T-helper 2 cell treated with Interferon-gamma antibody and Interleukin-4, amounts not matched to agents 5 μg/mL and 100 μg/mL, for 36 hours (primary cell): ENCODE data around the gene CIRBP.
A peak's percentile ranks its signal among the peaks of the same experiment; 100 is the strongest.

ENCODE experiments used
- DNase-seq: peaks from one replicate; pipeline ENCODE4 v3.0.0; 2021; ENCODE audit warnings: low spot score
- H3K27ac Mint-ChIP-seq: one replicate; pipeline ENCODE4 v1.8.0; 2021; ENCODE audit warnings: mild to moderate bottlenecking, mixed read lengths
- H3K27me3 Mint-ChIP-seq: one replicate; pipeline ENCODE4 v1.8.0; 2021; ENCODE audit warnings: low read depth, mixed read lengths
- H3K36me3 Mint-ChIP-seq: one replicate; pipeline ENCODE4 v1.8.0; 2021; ENCODE audit warnings: low read depth, mixed read lengths
- H3K4me1 Mint-ChIP-seq: one replicate; pipeline ENCODE4 v1.8.0; 2021; ENCODE audit warnings: low read depth, mixed read lengths
- H3K4me3 Mint-ChIP-seq: one replicate; pipeline ENCODE4 v1.8.0; 2022; ENCODE audit warnings: mild to moderate bottlenecking, moderate library complexity, mixed read lengths
- H3K9me3 Mint-ChIP-seq: one replicate; pipeline ENCODE4 v1.8.0; 2021; ENCODE audit warnings: mixed read lengths

The CIRBP gene

DNA sequence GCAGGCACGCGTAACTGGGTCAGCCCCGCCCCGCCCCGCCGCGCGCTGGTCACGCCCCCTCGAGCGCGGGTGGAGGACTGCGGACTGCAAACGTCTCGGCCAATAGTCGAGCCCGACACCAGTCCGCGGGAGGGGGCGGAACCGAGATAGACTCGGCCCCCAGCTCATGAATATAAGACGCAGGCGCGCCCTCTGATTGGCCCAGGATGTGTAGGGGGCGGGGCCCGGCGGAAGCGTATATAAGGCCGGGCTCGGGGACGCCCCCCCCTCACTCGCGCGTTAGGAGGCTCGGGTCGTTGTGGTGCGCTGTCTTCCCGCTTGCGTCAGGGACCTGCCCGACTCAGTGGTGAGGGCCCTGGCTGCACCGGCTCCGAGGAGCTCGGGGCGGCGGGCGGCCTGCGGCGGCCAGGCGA, at the start of gene CIRBP:
Gene CIRBP, plus strand, starts transcription at position 268 of the 413 bp plus-strand sequence. CDS start 1,602 bp downstream, outside the sequence.
- H3K27ac Mint-ChIP-seq = peak within 1 kb of the TSS; percentile 89
- no peaks in the 10 kb centered on the region for H3K9me3 Mint-ChIP-seq
- peaks cover 40% of the 10 kb centered on the region for H3K36me3 Mint-ChIP-seq
- H3K4me1 Mint-ChIP-seq = peaks cover 39% of the 10 kb centered on the region
- peak; percentile 100 for DNase-seq
- peaks cover 3% of the 10 kb centered on the region for H3K27me3 Mint-ChIP-seq
- peak within 1 kb of the TSS; percentile 83 for H3K4me3 Mint-ChIP-seq

GRCh38 chr19:1219786-1220476, 49.2 kb upstream of the CIRBP start:
- DNase-seq = no peak
- Mint-ChIP-seq H3K9me3 (no peaks in the 10 kb centered on the region), H3K4me3 (no peak overlapping the region), H3K27me3 (no peaks in the 10 kb centered on the region), H3K4me1 (peaks cover 3% of the 10 kb centered on the region), H3K36me3 (no peaks in the 10 kb centered on the region), H3K27ac (no peak overlapping the region)

DNA sequence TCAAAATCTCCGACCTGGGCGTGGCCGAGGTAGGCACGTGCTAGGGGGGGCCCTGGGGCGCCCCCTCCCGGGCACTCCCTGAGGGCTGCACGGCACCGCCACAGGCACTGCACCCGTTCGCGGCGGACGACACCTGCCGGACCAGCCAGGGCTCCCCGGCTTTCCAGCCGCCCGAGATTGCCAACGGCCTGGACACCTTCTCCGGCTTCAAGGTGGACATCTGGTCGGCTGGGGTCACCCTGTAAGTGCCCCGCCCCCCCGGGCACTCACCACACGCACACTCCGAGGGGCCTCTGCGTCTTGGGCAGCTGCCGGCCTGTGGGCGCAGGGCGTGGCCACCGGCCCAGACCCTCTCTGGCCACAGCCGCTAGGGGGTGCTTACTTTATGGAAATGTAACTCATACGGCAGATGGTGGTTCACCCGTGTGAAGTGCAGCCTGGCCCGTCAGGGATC, 48.6 kb upstream of the CIRBP start:
- no peak for DNase-seq
- no peak overlapping the region for H3K27ac Mint-ChIP-seq
- H3K4me1 Mint-ChIP-seq = peaks cover 3% of the 10 kb centered on the region
- no peaks in the 10 kb centered on the region for H3K27me3 Mint-ChIP-seq
- H3K9me3 Mint-ChIP-seq = no peaks in the 10 kb centered on the region
- no peaks in the 10 kb centered on the region for H3K36me3 Mint-ChIP-seq
- no peak overlapping the region for H3K4me3 Mint-ChIP-seq

DNA sequence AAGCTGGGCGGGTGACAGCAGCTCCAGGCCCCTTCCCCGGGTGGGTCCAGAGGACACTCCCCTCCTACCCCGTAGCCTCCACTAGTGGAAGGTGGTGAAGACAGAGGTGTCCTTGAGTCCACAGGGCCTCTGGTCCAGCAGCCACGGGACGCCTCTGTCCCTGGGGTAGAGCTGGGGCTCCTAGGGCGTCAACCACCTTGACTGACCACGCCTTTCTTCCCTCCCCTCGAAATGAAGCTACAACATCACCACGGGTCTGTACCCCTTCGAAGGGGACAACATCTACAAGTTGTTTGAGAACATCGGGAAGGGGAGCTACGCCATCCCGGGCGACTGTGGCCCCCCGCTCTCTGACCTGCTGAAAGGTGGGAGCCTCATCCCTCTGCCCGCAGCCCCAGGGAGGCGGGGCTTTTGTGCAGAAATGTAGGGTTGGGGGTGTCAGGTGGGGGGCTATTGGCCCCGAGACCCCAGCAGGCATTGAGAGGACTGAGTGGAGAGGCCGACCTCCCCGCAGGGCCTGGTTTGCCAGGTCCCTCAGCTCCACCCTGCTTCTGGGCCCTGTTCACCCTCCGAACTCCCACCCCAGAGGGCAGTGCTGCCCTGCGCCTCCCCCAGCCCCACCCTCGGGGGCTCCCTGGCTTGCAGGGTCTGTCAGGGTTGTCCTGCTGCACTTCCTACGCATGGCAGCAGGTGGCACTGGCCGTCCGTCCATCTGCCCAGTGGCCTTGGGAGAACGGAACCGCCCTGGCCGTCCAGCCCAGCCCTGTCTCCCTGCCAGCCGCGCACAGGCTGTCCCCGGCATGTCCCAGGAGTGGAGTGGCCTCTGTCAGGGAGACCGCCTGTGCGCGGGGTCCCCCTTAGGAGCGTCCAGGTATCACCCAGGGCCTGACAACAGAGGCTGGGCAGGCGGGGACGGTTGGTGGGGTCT, 47.9 kb upstream of the CIRBP start:
- no peak for DNase-seq
- Mint-ChIP-seq H3K27me3 (no peaks in the 10 kb centered on the region), H3K27ac (no peak overlapping the region), H3K4me3 (no peak overlapping the region), H3K36me3 (no peaks in the 10 kb centered on the region), H3K4me1 (no peaks in the 10 kb centered on the region), H3K9me3 (no peaks in the 10 kb centered on the region)

DNA sequence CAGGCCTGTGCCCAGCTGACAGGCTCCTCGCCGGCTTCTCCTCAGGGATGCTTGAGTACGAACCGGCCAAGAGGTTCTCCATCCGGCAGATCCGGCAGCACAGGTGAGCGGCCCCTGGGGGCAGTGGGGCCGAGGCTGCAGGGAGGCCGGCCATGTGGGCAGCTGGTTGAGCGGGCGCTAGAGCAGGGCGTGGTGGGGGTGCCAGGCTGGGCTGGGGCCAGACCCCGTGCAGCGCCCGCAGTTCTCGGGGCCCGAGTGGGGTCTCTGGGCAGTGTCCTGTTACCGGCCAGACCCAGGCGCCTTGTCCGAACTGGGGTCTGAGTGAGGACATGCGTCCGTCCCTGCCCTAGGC, 47.3 kb upstream of the CIRBP start:
- no peak overlapping the region for H3K27ac Mint-ChIP-seq
- no peaks in the 10 kb centered on the region for H3K4me1 Mint-ChIP-seq
- no peak for DNase-seq
- H3K27me3 Mint-ChIP-seq = no peaks in the 10 kb centered on the region
- H3K36me3 Mint-ChIP-seq = no peaks in the 10 kb centered on the region
- H3K9me3 Mint-ChIP-seq = no peaks in the 10 kb centered on the region
- no peak overlapping the region for H3K4me3 Mint-ChIP-seq

GRCh38 chr19:1222394-1222793, 46.7 kb upstream of the CIRBP start:
- H3K36me3 Mint-ChIP-seq = no peaks in the 10 kb centered on the region
- DNase-seq = no peak
- H3K4me3 Mint-ChIP-seq = no peak overlapping the region
- no peak overlapping the region for H3K27ac Mint-ChIP-seq
- no peaks in the 10 kb centered on the region for H3K4me1 Mint-ChIP-seq
- H3K27me3 Mint-ChIP-seq = no peaks in the 10 kb centered on the region
- H3K9me3 Mint-ChIP-seq = no peaks in the 10 kb centered on the region

DNA sequence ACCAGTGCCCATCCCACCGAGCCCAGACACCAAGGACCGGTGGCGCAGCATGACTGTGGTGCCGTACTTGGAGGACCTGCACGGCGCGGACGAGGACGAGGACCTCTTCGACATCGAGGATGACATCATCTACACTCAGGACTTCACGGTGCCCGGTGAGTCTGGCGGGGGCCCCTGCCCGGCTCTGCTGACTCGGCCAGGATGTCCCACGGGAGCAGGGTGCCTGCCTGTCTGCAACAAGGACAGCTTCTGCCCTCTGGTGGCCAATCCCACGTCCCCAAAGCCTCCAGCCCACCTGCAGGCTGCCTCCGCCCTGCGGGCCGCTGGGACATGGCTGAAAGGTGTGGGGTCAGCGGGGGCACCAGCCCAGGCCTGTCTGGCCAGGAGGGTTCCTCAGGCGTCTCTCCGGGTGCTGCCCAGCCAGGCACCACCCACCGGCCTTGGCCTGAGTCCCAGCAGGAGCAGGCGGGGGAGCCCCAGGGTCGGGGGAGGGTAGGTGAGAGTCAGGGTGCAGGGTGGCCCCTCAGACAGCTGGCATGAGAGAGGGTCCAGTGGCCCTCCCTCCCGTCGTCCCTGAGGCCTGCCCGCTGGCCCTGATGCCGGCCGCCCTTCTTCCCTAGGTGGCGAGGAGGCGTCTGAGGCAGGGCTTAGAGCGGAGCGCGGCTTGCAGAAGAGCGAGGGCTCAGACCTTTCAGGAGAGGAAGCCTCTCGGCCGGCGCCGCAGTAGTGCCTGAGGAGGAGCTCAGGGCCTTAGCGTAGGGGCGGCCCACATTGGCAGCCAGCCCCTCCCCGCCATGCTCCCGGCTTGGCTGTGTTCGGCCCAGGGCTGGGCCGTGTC, 45.9 kb upstream of the CIRBP start:
- Mint-ChIP-seq H3K27me3 (no peaks in the 10 kb centered on the region), H3K9me3 (no peaks in the 10 kb centered on the region), H3K27ac (no peak overlapping the region), H3K4me1 (no peaks in the 10 kb centered on the region), H3K4me3 (no peak overlapping the region), H3K36me3 (no peaks in the 10 kb centered on the region)
- no peak for DNase-seq

DNA sequence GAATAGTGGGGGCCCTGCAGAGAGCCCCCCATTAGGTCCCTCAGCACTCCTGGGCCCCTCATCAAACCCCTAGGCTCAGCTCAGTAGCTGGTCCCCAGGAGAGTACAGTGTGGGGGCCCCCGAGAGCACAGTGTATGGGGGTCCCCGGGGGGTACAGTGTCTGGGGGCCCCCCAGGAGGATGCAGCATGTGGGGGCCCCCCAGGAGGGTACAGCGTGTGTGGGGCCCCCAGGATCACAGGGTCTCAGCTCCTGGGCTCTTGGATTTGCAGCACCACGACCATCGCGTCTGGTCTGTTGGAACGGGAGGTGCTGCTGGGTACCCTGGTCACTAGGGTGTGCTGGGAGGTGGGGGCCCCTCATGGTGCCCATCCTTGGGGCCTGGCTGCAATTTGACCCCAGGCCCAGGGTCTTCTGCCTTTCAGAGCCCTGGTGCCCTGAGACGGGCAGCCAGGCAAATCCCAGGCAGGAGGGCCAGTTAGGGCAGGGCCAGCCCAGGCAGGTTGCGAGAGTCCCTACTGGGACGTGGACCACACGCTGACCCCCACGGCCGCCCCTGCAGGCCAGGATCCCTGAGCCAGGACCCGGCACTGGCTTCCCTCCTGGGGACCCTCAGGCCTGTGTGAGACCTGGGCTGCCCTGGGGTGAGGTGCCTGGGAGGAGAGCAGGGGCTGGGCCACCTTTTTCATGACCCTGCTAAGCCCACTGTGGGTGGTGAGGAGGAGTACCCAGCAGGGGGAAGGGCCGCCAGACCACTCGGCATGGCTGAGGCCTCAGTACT, 44.9 kb upstream of the CIRBP start:
- no peaks in the 10 kb centered on the region for H3K36me3 Mint-ChIP-seq
- DNase-seq = no peak
- no peaks in the 10 kb centered on the region for H3K9me3 Mint-ChIP-seq
- H3K27ac Mint-ChIP-seq = no peak overlapping the region
- H3K4me3 Mint-ChIP-seq = no peak overlapping the region
- H3K4me1 Mint-ChIP-seq = no peaks in the 10 kb centered on the region
- no peaks in the 10 kb centered on the region for H3K27me3 Mint-ChIP-seq

DNA sequence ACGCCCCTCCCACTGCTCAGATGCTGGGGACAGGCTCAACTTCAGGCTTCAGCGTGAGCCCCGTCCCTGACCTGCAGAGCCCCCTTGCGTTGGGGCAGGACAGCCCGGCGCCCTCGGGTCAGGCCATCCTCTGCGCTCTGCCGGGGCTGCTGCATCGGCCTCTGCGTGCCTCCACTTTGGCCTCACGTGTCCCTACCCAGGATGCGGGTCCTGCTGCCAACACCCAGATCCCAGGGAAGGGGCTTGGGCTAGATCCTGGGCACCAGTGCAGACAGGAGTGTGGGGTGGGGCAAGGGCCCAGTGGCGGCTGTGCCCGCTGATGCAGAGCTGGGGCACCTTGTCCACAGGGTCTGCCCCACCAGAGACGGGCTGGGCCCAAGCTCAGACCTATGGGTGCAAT, 44.3 kb upstream of the CIRBP start:
- Mint-ChIP-seq H3K36me3 (no peaks in the 10 kb centered on the region), H3K27me3 (no peaks in the 10 kb centered on the region), H3K4me1 (no peaks in the 10 kb centered on the region), H3K9me3 (no peaks in the 10 kb centered on the region), H3K4me3 (no peak overlapping the region), H3K27ac (no peak overlapping the region)
- no peak for DNase-seq

GRCh38 chr19:1225440-1226226, 43.5 kb upstream of the CIRBP start:
- Mint-ChIP-seq H3K4me1 (no peaks in the 10 kb centered on the region), H3K36me3 (no peaks in the 10 kb centered on the region), H3K9me3 (no peaks in the 10 kb centered on the region), H3K4me3 (no peak overlapping the region), H3K27me3 (no peaks in the 10 kb centered on the region), H3K27ac (no peak overlapping the region)
- DNase-seq = no peak

- H3K4me1 Mint-ChIP-seq = no peaks in the 10 kb centered on the region
- H3K4me3 Mint-ChIP-seq = no peak overlapping the region
- no peaks in the 10 kb centered on the region for H3K27me3 Mint-ChIP-seq
- DNase-seq = no peak
- no peaks in the 10 kb centered on the region for H3K9me3 Mint-ChIP-seq
- no peaks in the 10 kb centered on the region for H3K36me3 Mint-ChIP-seq
- no peak overlapping the region for H3K27ac Mint-ChIP-seq
These were observed 43.0 kb upstream of the CIRBP start for GRCh38 chr19:1226227-1226518.

- H3K4me3 Mint-ChIP-seq = no peak overlapping the region
- no peaks in the 10 kb centered on the region for H3K4me1 Mint-ChIP-seq
- no peak overlapping the region for H3K27ac Mint-ChIP-seq
- H3K27me3 Mint-ChIP-seq = no peaks in the 10 kb centered on the region
- H3K36me3 Mint-ChIP-seq = no peaks in the 10 kb centered on the region
- no peaks in the 10 kb centered on the region for H3K9me3 Mint-ChIP-seq
- DNase-seq = no peak
These were observed 42.4 kb upstream of the CIRBP start for GRCh38 chr19:1226522-1227303.
